Peyer's patch (tissue), 4 donors: ENCODE results near the gene GTF2F2. TPM values are rescaled to one million over a fixed set of nuclear protein-coding genes. Genes with fewer than 3 reads are reported as not detected.

ENCODE experiments used
- DNase-seq, 3 donors: peaks; one replicate each; pipeline ENCODE4 v3.0.0-alpha.2; 2017 to 2019
- H3K27ac ChIP-seq, 4 donors: fragments of 200-600 bp; sonication (generic); one replicate each; pipeline ENCODE4 v1.5.1; 2016 to 2019
- H3K27me3 ChIP-seq, 2 donors: fragments of 200-600 bp; sonication (generic); one replicate each; pipeline ENCODE4 v1.5.1; 2019
- H3K36me3 ChIP-seq, 3 donors: fragments of 200-600 bp; sonication (generic); one replicate each; pipeline ENCODE4 v1.5.1; 2016 to 2019
- H3K4me1 ChIP-seq, 4 donors: fragments of 200-600 bp; sonication (generic); one replicate each; pipeline ENCODE4 v1.5.1; 2016 to 2019
- H3K4me3 ChIP-seq, 4 donors: fragments of 200-600 bp; sonication (generic); 1 replicate in 3 of 4; 2 replicates in 1 of 4; pipeline ENCODE4 v1.5.1; 2016 to 2019; ENCODE audit warnings: mild to moderate bottlenecking in 1 of 4
- H3K9me3 ChIP-seq, 4 donors: fragments of 200-600 bp; sonication (generic); one replicate each; pipeline ENCODE4 v1.5.1; 2016 to 2019; ENCODE audit warnings: mild to moderate bottlenecking in 1 of 4
- POLR2A ChIP-seq, 2 donors: fragments of 450-650 bp; IDR thresholded peaks; one replicate each; pipeline ENCODE4 v1.5.1; 2017; ENCODE audit warnings: antibody characterized with exemption in 2 of 2, mild to moderate bottlenecking in 2 of 2, moderate library complexity in 2 of 2
- total RNA-seq, 4 donors: library from RNA; depleted of rRNA; stranded (reverse); fragments of >200 nt; gene quantifications; one replicate each; pipeline ENCODE4 v1.1.0, GENCODE V29; 2016
- TF ChIP-seq, protein P1 (sequence below), 6 experiments: fragments of 450-650 bp in 4 of 6; fragments of 200-600 bp in 2 of 6; sonication (generic) in 1 of 6; IDR thresholded peaks; one replicate each; pipeline ENCODE4 v1.5.1; 2017 to 2019; ENCODE audit warnings: antibody characterized with exemption in 6 of 6, mild to moderate bottlenecking in 3 of 6, moderate library complexity in 1 of 6

GTF2F2 gene
- total RNA-seq, 4 donors from 2014 or later = 8.2 to 14.0 (median 12.4) TPM

DNA sequence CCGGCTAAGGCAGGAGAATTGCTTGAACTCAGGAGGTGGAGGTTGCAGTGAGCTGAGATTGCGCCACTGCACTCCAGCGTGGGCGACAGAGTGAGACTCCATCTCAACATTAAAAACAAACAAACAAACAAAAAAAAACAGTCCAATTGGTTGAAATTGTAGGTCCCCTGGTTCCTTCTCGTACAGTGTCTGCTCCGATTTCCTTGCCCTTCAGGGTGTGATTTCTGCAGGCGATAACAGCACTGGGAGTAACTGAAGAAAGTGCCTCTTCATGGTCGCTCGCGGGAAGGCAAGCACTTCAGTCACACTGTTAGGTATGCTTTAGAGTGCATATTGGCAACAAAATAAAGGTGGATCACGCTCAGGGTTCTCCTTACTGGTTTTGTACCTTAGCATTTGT is 181.0 kb downstream of the GTF2F2 start:
- no peaks in the 10 kb centered on the region for H3K9me3 ChIP-seq
- no peak for DNase-seq
- no peaks in the 10 kb centered on the region for H3K36me3 ChIP-seq
- TF ChIP-seq, protein P1, sequence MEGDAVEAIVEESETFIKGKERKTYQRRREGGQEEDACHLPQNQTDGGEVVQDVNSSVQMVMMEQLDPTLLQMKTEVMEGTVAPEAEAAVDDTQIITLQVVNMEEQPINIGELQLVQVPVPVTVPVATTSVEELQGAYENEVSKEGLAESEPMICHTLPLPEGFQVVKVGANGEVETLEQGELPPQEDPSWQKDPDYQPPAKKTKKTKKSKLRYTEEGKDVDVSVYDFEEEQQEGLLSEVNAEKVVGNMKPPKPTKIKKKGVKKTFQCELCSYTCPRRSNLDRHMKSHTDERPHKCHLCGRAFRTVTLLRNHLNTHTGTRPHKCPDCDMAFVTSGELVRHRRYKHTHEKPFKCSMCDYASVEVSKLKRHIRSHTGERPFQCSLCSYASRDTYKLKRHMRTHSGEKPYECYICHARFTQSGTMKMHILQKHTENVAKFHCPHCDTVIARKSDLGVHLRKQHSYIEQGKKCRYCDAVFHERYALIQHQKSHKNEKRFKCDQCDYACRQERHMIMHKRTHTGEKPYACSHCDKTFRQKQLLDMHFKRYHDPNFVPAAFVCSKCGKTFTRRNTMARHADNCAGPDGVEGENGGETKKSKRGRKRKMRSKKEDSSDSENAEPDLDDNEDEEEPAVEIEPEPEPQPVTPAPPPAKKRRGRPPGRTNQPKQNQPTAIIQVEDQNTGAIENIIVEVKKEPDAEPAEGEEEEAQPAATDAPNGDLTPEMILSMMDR (IDR thresholded peaks at IDR 0.05) = no peak
- no peak for TF ChIP-seq POLR2A (IDR thresholded peaks at IDR 0.05)
- H3K4me3 ChIP-seq = no peak overlapping the region
- H3K4me1 ChIP-seq = no peaks in the 10 kb centered on the region
- H3K27ac ChIP-seq = no peak overlapping the region
- H3K27me3 ChIP-seq = no peaks in the 10 kb centered on the region

DNA sequence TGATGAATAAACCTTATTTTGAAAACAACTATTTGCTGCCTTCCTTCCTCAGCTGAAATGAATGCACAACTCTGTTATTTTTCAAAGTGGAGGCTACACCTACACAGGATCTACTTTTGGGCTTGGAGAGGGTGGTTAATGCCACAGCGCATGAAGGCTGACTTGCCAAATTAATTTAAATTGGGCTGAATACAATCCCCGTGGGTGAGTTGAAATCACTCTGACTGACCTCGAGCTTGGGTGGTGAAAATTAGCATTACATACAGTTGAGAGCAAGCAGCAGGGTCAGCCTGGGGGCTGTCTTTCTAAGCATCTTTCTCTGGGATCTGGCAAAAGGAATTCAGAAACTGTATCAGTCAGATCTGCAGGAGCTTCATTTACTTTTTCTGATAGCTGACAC is 182.2 kb downstream of the GTF2F2 start:
- Histone ChIP-seq H3K27me3 (no peaks in the 10 kb centered on the region), H3K36me3 (no peaks in the 10 kb centered on the region), H3K27ac (no peak overlapping the region), H3K9me3 (no peaks in the 10 kb centered on the region), H3K4me3 (no peak overlapping the region), H3K4me1 (no peaks in the 10 kb centered on the region)
- DNase-seq = no peak
- no peak for TF ChIP-seq POLR2A (IDR thresholded peaks at IDR 0.05)
- TF ChIP-seq, protein P1 (IDR thresholded peaks at IDR 0.05) = no peak

DNA sequence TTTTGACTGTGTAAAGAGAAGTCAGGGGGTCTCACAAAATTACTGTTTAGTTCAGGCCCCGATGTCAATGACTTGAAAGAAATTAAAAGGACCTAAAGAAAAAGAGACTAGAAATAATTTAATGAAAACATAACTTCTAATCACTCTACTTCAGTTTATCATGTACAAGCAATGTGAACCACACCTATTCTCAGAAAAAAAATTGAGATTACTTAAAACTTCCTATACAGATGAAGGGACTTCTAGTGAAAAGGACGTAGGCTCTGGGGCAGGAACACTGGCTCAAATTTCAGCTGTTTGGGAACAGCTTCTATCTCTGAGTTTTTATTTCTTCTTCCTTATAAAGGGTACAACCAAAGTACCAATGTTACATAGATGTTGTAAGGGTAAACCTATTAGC is 182.7 kb downstream of the GTF2F2 start:
- no peak for DNase-seq

DNA sequence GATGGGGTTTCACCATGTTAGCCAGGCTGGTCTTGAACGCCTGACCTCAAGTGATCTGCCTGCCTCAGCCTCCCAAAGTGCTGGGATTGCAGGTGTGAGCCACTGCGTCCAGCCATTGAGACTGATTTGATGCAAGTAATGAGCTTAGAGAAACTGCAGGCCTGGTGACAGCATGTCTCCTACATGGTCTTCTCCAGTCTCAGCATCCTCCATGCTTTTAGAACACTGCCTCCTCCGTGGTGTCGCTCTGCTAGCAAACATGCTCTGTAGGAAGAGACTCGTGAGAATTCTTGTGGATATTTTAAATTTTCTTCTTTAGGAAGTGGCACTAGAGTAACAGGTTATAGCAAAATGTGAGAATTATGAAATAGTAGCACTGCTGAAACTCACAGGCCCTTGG is 183.6 kb downstream of the GTF2F2 start:
- Histone ChIP-seq H3K4me3 (no peak overlapping the region), H3K27ac (no peak overlapping the region), H3K9me3 (no peaks in the 10 kb centered on the region), H3K27me3 (no peaks in the 10 kb centered on the region), H3K36me3 (no peaks in the 10 kb centered on the region), H3K4me1 (no peaks in the 10 kb centered on the region)
- TF ChIP-seq, protein P1 (IDR thresholded peaks at IDR 0.05) = no peak
- no peak for TF ChIP-seq POLR2A (IDR thresholded peaks at IDR 0.05)
- no peak for DNase-seq

More for the DNA sequence above, 182.7 kb downstream of the GTF2F2 start:
- no peaks in the 10 kb centered on the region for H3K4me1 ChIP-seq
- H3K9me3 ChIP-seq = no peaks in the 10 kb centered on the region
- no peaks in the 10 kb centered on the region for H3K27me3 ChIP-seq
- TF ChIP-seq, protein P1 (IDR thresholded peaks at IDR 0.05) = no peak
- H3K27ac ChIP-seq = no peak overlapping the region
- H3K36me3 ChIP-seq = no peaks in the 10 kb centered on the region
- no peak overlapping the region for H3K4me3 ChIP-seq

DNA sequence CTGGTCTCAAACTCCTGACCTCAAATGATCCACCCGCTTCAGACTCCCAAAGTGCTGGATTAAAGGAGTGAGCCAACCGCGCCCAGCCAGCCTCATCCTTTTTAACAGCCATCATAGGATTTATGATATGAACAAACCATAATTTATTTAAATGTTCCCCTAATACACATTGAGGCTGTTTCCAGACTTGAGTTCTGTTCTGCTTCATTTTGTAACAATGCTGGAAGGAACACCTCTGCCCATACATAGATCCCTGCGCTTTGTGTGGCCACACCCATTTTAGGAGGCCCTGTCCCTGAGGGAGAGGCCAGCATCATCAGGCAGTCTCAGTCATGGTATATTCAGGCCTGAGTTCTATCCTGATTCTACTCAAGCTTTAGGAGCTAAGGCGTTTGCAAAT is 184.8 kb downstream of the GTF2F2 start:
- no peaks in the 10 kb centered on the region for H3K9me3 ChIP-seq
- H3K4me1 ChIP-seq = no peaks in the 10 kb centered on the region
- no peaks in the 10 kb centered on the region for H3K27me3 ChIP-seq
- no peak overlapping the region for H3K27ac ChIP-seq
- no peak for TF ChIP-seq POLR2A (IDR thresholded peaks at IDR 0.05)
- TF ChIP-seq, protein P1 (IDR thresholded peaks at IDR 0.05) = no peak
- no peaks in the 10 kb centered on the region for H3K36me3 ChIP-seq
- no peak overlapping the region for H3K4me3 ChIP-seq
- DNase-seq = no peak

DNA sequence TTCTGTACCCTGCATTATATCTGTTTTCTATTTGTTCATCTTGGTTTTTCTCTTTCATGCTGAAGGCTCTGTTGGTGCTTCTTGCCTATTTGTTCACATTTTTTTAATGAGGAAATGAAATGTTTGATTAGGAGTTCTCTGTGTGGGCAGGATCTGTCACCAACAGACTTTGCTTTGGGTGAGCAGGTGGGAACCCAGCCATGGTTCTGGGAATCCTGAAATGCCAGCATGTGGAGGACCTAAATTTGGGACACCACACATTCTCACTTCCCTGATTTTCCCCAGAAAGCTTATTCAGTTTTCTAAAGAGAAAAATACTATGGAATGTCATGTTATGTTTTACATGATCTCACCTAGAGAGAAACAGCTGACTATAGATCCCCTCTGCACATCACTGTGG is 186.7 kb downstream of the GTF2F2 start:
- H3K9me3 ChIP-seq = no peaks in the 10 kb centered on the region
- no peaks in the 10 kb centered on the region for H3K36me3 ChIP-seq
- TF ChIP-seq, protein P1 (IDR thresholded peaks at IDR 0.05) = no peak
- TF ChIP-seq POLR2A (IDR thresholded peaks at IDR 0.05) = no peak
- H3K27me3 ChIP-seq = no peaks in the 10 kb centered on the region
- DNase-seq = no peak
- H3K4me1 ChIP-seq = peaks cover 0 to 7% (median 0%) of the 10 kb centered on the region in 4 donors
- no peak overlapping the region for H3K4me3 ChIP-seq
- no peak overlapping the region for H3K27ac ChIP-seq
